ENCODE measurements around the gene EMP3.

DNA sequence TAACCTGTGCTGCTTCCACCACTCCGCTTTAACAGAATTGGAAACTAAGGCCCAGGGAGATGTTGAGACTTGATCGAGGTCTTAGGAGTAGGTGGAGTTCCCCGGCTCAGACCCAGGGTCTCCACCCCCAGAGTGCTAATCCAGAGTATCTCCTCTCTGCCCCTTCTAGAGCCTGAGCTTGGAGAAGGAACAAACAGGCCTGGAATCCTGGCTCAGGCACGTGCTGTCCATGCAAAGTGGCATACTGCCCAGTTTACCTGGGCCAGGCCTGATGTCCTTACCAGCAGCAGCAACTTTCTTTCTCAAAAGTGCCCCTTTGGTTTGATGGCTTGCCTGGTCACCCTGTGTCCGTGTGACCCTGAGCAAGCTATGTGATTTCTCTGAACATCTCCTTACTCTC lies 42.5 kb downstream of the EMP3 start:
- TF ChIP-seq POLR2AphosphoS5 (IDR thresholded peaks at IDR 0.05; ENCODE audit: low read depth, low read length): no peak
- no peak for TF ChIP-seq POLR2A (IDR thresholded peaks at IDR 0.05; ENCODE audit: low read depth, low read length)
